Measurements from ENCODE around the gene PCDHGA8. TPM values are rescaled to one million over a fixed set of nuclear protein-coding genes. Genes with fewer than 3 reads are reported as not detected.
"Not testable (repeated sequence)": the region's sequence is repeated elsewhere in the genome, so short reads cannot be mapped to it uniquely, and the experiment has no call there.

PCDHGA8 gene
- total RNA-seq, 1 experiment from 2014 or later = 2.2 TPM

DNA sequence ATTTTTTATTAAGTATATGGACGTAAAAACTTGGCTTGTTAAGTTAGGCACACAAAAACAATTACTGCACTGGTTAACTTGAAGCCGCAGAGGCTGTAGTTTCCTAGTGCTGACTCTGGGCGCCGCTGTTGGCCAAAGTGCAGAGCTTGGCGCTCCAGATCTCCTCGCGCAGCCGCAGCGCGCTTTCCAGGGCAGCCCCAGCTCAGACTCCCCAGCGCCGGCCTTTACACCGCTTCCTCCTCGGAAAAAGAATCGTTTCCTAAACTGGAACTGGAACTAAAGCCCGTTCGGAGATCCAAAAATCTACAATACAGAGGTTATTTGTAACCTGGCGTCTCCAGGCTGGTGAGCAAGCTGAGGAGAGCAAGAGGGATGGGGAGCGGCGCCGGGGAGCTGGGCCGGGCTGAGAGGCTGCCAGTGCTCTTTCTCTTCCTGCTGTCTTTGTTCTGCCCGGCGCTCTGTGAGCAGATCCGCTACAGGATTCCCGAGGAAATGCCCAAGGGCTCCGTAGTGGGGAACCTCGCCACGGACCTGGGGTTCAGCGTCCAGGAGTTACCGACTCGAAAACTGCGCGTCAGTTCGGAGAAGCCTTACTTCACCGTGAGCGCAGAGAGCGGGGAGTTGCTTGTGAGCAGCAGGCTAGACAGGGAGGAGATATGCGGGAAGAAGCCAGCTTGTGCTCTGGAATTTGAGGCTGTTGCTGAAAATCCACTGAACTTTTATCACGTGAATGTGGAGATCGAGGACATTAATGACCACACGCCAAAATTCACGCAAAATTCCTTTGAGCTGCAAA lies 5.5 kb downstream of the PCDHGA8 start, which contains the start of gene PCDHGB5:
Gene PCDHGB5, plus strand, starts transcription at position 192 of the 796 bp plus-strand sequence. Its CDS starts 181 bp downstream, at position 373.
- CTCF ChIA-PET = interaction anchor here (1.2 to 1.5 kb wide), 3 partner anchors 160 to 174 kb away, joined by 3 to 7 read pairs (median 5); partner anchors contain the start of gene PCDHB14
- Histone ChIP-seq H3K36me3 (ENCODE audit: insufficient read depth, low read length, poor library complexity, severe bottlenecking) (peaks cover 27% of the 10 kb centered on the region), H3K27ac (ENCODE audit: low read depth, low read length, poor library complexity, severe bottlenecking) (peak within 1 kb of the TSS; percentile 37), H3K4me3 (ENCODE audit: low read depth, low read length, poor library complexity, severe bottlenecking) (peak within 1 kb of the TSS; percentile 39), H3K9me3 (ENCODE audit: low read depth, low read length, poor library complexity, severe bottlenecking) (peaks cover 53% of the 10 kb centered on the region)
- DNase-seq (ENCODE audit: low spot score) = peak; percentile 66
- H3K27me3 ChIP-seq (replicated peaks; ENCODE audit: insufficient read depth, low read depth, low read length, poor library complexity); POLR2A ChIA-PET (ENCODE audit: low non-redundant PET); BruUV-seq (replicated peaks); H3K4me1 ChIP-seq (ENCODE audit: insufficient read depth, low read length, poor library complexity, severe bottlenecking): not testable (repeated sequence)
- intact Hi-C loops (cut with micrococcal nuclease; ENCODE audit: unreplicated experiment) = loop anchor here (5.0 kb wide), 1 partner anchor 124 kb away; no protein-coding TSS in a partner anchor
- TF ChIP-seq, protein P1, sequence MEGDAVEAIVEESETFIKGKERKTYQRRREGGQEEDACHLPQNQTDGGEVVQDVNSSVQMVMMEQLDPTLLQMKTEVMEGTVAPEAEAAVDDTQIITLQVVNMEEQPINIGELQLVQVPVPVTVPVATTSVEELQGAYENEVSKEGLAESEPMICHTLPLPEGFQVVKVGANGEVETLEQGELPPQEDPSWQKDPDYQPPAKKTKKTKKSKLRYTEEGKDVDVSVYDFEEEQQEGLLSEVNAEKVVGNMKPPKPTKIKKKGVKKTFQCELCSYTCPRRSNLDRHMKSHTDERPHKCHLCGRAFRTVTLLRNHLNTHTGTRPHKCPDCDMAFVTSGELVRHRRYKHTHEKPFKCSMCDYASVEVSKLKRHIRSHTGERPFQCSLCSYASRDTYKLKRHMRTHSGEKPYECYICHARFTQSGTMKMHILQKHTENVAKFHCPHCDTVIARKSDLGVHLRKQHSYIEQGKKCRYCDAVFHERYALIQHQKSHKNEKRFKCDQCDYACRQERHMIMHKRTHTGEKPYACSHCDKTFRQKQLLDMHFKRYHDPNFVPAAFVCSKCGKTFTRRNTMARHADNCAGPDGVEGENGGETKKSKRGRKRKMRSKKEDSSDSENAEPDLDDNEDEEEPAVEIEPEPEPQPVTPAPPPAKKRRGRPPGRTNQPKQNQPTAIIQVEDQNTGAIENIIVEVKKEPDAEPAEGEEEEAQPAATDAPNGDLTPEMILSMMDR (conservative IDR thresholded peaks at IDR 0.05; ENCODE audit: low read depth, low read length) = peak; percentile 62

GRCh38 chr5:141398608-141399007 lies 6.2 kb downstream of the PCDHGA8 start:
- TF ChIP-seq, protein P1 (conservative IDR thresholded peaks at IDR 0.05; ENCODE audit: low read depth, low read length) = no peak
- no peak for TF ChIP-seq EZH2 (IDR thresholded peaks at IDR 0.05; ENCODE audit: borderline replicate concordance, low read depth, low read length, poor library complexity, severe bottlenecking)
- DNase-seq (ENCODE audit: low spot score) = no peak
- Histone ChIP-seq H3K4me3 (ENCODE audit: low read depth, low read length, poor library complexity, severe bottlenecking) (no peak overlapping the region), H3K4me1 (ENCODE audit: insufficient read depth, low read length, poor library complexity, severe bottlenecking) (no peaks in the 10 kb centered on the region), H3K27me3 (replicated peaks; ENCODE audit: insufficient read depth, low read depth, low read length, poor library complexity) (no peaks in the 10 kb centered on the region), H3K36me3 (ENCODE audit: insufficient read depth, low read length, poor library complexity, severe bottlenecking) (peaks cover 31% of the 10 kb centered on the region), H3K27ac (ENCODE audit: low read depth, low read length, poor library complexity, severe bottlenecking) (no peak overlapping the region), H3K9me3 (ENCODE audit: low read depth, low read length, poor library complexity, severe bottlenecking) (peaks cover 54% of the 10 kb centered on the region)
- intact Hi-C loops (cut with micrococcal nuclease; ENCODE audit: unreplicated experiment) = loop anchor here (5.0 kb wide), 1 partner anchor 124 kb away; no protein-coding TSS in a partner anchor
- TSS peak; percentile 53 for BruUV-seq (replicated peaks)
- ChIA-PET CTCF (interaction anchor here (1.5 kb wide), 2 partner anchors 159 to 175 kb away, joined by 5 to 7 read pairs; partner anchors contain the start of gene PCDHB14), POLR2A (ENCODE audit: low non-redundant PET) (no interaction called here)

GRCh38 chr5:141399555-141400258 lies 7.3 kb downstream of the PCDHGA8 start:
- BruUV-seq (replicated peaks) = no TSS peak
- POLR2A ChIA-PET (ENCODE audit: low non-redundant PET) = no interaction called here

More at GRCh38 chr5:141399555-141400258, 7.3 kb downstream of the PCDHGA8 start:
- no peak for DNase-seq (ENCODE audit: low spot score)
- intact Hi-C loops (cut with micrococcal nuclease; ENCODE audit: unreplicated experiment) = loop anchor here (5.0 kb wide), 1 partner anchor 123 kb away; no protein-coding TSS in a partner anchor
- Histone ChIP-seq H3K27me3 (replicated peaks; ENCODE audit: insufficient read depth, low read depth, low read length, poor library complexity) (no peaks in the 10 kb centered on the region), H3K9me3 (ENCODE audit: low read depth, low read length, poor library complexity, severe bottlenecking) (peaks cover 62% of the 10 kb centered on the region), H3K4me3 (ENCODE audit: low read depth, low read length, poor library complexity, severe bottlenecking) (no peak overlapping the region), H3K27ac (ENCODE audit: low read depth, low read length, poor library complexity, severe bottlenecking) (no peak overlapping the region), H3K4me1 (ENCODE audit: insufficient read depth, low read length, poor library complexity, severe bottlenecking) (no peaks in the 10 kb centered on the region), H3K36me3 (ENCODE audit: insufficient read depth, low read length, poor library complexity, severe bottlenecking) (peaks cover 32% of the 10 kb centered on the region)
- CTCF ChIA-PET = no interaction called here
- no peak for TF ChIP-seq EZH2 (IDR thresholded peaks at IDR 0.05; ENCODE audit: borderline replicate concordance, low read depth, low read length, poor library complexity, severe bottlenecking)
- TF ChIP-seq, protein P1 (conservative IDR thresholded peaks at IDR 0.05; ENCODE audit: low read depth, low read length) = no peak
